SU-DHL-6 (cell line): Measurements from ENCODE around the gene PRSS21.

Source experiments
- H2AFZ ChIP-seq: fragments of 200-600 bp; sonication (generic); 2 replicates; pipeline ENCODE4 v1.6.1; 2014; ENCODE audit warnings: low read depth, mild to moderate bottlenecking, moderate library complexity, mixed read lengths, antibody characterized with exemption, low read length; ENCODE audit not compliant: severe bottlenecking
- H3F3A ChIP-seq: fragments of 200-600 bp; shearing (Covaris generic); 2 replicates; pipeline ENCODE4 v1.6.0; 2016; ENCODE audit warnings: antibody characterized with exemption, mild to moderate bottlenecking; ENCODE audit not compliant: insufficient read depth
- H3K27ac ChIP-seq: fragments of 200-600 bp; sonication (generic); 2 replicates; pipeline ENCODE4 v1.5.1; 2016; ENCODE audit warnings: low read depth, mild to moderate bottlenecking, low read length, moderate library complexity, mixed read lengths
- H3K27me3 ChIP-seq: fragments of 200-600 bp; sonication (generic), shearing (Covaris generic); 2 replicates; pipeline ENCODE4 v1.6.0; 2014; ENCODE audit warnings: mild to moderate bottlenecking, low read length
- H3K36me3 ChIP-seq: fragments of 200-600 bp; sonication (generic); 2 replicates; pipeline ENCODE4 v1.6.1; 2014; ENCODE audit warnings: mild to moderate bottlenecking, low read length, mixed read lengths
- H3K4me2 ChIP-seq: fragments of 300-600, 200-600 bp; shearing (Covaris generic), sonication (generic); 2 replicates; pipeline ENCODE4 v1.6.0; 2014; ENCODE audit warnings: low read length, low read depth, mild to moderate bottlenecking; ENCODE audit not compliant: poor library complexity, severe bottlenecking
- H3K4me3 ChIP-seq: fragments of 200-600 bp; sonication (generic); 2 replicates; pipeline ENCODE4 v1.5.1; 2014; ENCODE audit warnings: antibody characterized with exemption, low read length, mild to moderate bottlenecking, mixed read lengths; ENCODE audit not compliant: insufficient read depth, poor library complexity, severe bottlenecking
- H3K79me2 ChIP-seq: fragments of 200-600 bp; sonication (generic); 2 replicates; pipeline ENCODE4 v1.6.1; 2014; ENCODE audit warnings: mild to moderate bottlenecking, low read length, moderate library complexity; ENCODE audit not compliant: insufficient read depth
- H3K9ac ChIP-seq: fragments of 200-600 bp; sonication (generic); 2 replicates; pipeline ENCODE4 v1.7.0; 2014; ENCODE audit warnings: mild to moderate bottlenecking, low read length
- H3K9me2 ChIP-seq: fragments of 200-600 bp; sonication (generic); replicated peaks from 2 replicates; pipeline ENCODE4 v1.6.1; 2014; ENCODE audit warnings: low read length; ENCODE audit not compliant: insufficient read depth
- H3K9me3 ChIP-seq: fragments of 200-600 bp; sonication (generic); 2 replicates; pipeline ENCODE4 v1.6.1; 2014; ENCODE audit warnings: low read length, mixed read lengths; ENCODE audit not compliant: insufficient read depth
- H4K20me1 ChIP-seq: fragments of 200-600 bp; sonication (generic); 2 replicates; pipeline ENCODE4 v1.6.1; 2014; ENCODE audit warnings: low read depth, mild to moderate bottlenecking, antibody characterized with exemption, low read length, moderate library complexity, mixed read lengths
- EZH2phosphoT487 ChIP-seq: fragments of 200-600 bp; sonication (generic), shearing (Covaris generic); conservative IDR thresholded peaks from 2 replicates; pipeline ENCODE4 v1.6.1; 2018; ENCODE audit warnings: mild to moderate bottlenecking, antibody characterized with exemption, low read length, moderate library complexity, mixed read lengths
- TF ChIP-seq, protein P1 (sequence below): fragments of 200-600 bp; sonication (generic); IDR thresholded peaks from one replicate; pipeline ENCODE4 v1.5.1; 2017; ENCODE audit warnings: antibody characterized with exemption, mild to moderate bottlenecking, low read length, moderate library complexity; ENCODE audit not compliant: insufficient read depth, poor library complexity, severe bottlenecking

PRSS21 gene

DNA sequence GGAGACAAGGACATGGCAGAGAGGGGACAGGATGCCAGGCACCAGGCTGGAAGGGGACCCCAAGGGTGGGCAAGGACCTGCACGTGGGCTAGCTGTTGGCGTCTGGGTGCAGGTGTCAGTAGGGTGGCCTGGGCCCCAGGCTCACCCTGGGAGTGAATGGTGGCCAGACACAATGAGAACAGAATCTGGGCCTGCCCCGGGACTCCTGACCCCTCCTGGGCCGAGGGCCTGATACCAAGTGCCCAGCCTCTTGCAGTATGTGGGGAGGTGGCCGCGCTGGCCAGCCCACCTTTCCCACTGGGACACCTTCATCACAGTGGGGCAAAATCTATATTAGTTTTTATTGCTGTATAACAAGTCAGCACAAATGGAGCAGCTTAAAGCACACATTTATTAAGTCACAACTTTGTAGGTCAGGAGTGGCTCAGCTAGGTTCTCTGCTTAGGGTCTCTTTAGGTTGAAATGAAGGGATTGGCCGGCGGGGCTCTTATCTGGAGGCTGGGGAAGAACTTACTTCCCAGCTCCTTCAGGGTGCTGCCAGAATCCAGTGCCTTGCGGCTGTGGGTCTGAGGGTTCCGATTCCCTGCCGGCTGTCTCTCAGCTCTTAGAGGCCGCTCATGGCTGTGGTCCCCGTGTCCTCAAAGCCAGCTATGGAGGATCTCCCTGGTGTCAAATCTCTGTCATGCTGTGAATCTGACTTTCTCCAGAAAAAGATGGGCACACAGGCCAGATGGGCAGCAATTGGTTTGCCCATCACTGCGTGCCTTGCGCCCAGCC is 33.3 kb upstream of the PRSS21 start:
- Histone ChIP-seq H3K9me3 (no peaks in the 10 kb centered on the region), H3K27me3 (no peaks in the 10 kb centered on the region), H3K27ac (no peak overlapping the region), H3K9ac (no peak overlapping the region), H3K79me2 (no peaks in the 10 kb centered on the region), H3F3A (no peaks in the 10 kb centered on the region), H3K4me3 (no peak overlapping the region), H3K4me2 (no peak overlapping the region), H2AFZ (no peak overlapping the region), H4K20me1 (no peaks in the 10 kb centered on the region), H3K36me3 (no peaks in the 10 kb centered on the region), H3K9me2 (no peaks in the 10 kb centered on the region)
- TF ChIP-seq, protein P1, sequence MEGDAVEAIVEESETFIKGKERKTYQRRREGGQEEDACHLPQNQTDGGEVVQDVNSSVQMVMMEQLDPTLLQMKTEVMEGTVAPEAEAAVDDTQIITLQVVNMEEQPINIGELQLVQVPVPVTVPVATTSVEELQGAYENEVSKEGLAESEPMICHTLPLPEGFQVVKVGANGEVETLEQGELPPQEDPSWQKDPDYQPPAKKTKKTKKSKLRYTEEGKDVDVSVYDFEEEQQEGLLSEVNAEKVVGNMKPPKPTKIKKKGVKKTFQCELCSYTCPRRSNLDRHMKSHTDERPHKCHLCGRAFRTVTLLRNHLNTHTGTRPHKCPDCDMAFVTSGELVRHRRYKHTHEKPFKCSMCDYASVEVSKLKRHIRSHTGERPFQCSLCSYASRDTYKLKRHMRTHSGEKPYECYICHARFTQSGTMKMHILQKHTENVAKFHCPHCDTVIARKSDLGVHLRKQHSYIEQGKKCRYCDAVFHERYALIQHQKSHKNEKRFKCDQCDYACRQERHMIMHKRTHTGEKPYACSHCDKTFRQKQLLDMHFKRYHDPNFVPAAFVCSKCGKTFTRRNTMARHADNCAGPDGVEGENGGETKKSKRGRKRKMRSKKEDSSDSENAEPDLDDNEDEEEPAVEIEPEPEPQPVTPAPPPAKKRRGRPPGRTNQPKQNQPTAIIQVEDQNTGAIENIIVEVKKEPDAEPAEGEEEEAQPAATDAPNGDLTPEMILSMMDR, result no peak
- no peak for TF ChIP-seq EZH2phosphoT487

DNA sequence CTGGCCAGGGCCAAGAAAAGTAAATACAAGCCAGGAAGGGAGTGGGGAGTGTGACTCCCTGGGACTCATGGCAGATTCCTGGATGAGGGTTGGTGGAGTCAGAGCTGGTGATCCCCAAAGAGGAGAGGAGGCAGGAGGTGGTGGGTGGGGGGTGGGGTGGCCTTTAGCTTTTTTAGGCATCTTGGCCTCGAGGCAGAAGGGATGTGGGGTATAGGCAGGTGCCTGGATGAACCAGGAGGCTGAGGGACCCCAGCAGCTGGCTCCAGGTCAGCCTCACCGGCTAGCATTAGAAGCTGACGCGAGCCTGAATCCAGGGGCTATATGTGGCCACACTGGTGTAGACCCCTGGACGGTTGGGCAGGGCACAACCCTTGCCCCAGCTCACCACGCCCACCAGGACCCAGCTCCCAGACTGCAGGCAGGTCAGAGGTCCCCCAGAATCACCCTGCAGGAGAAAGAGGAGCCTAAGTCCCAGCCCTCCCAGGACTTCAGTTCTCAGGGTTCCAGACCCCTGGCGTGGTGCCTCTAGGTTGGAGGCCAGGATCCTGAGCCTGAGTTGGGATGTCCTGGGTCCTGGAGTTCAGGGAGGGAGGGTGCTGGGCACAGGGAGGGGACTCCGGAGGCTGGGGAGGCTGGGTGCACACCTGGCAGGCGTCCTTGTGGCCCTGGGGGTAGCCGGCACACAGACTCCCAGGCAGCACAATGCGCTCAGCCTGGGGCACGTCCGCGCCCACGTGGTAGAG is 32.5 kb upstream of the PRSS21 start:
- Histone ChIP-seq H3K27me3 (no peaks in the 10 kb centered on the region), H3K9me2 (no peaks in the 10 kb centered on the region), H3K27ac (no peak overlapping the region), H3K9me3 (no peaks in the 10 kb centered on the region), H3K9ac (no peak overlapping the region), H3K4me3 (no peak overlapping the region), H3F3A (no peaks in the 10 kb centered on the region), H4K20me1 (no peaks in the 10 kb centered on the region), H3K4me2 (no peak overlapping the region), H3K79me2 (no peaks in the 10 kb centered on the region), H2AFZ (no peak overlapping the region), H3K36me3 (no peaks in the 10 kb centered on the region)
- TF ChIP-seq, protein P1, result no peak
- TF ChIP-seq EZH2phosphoT487, result no peak

DNA sequence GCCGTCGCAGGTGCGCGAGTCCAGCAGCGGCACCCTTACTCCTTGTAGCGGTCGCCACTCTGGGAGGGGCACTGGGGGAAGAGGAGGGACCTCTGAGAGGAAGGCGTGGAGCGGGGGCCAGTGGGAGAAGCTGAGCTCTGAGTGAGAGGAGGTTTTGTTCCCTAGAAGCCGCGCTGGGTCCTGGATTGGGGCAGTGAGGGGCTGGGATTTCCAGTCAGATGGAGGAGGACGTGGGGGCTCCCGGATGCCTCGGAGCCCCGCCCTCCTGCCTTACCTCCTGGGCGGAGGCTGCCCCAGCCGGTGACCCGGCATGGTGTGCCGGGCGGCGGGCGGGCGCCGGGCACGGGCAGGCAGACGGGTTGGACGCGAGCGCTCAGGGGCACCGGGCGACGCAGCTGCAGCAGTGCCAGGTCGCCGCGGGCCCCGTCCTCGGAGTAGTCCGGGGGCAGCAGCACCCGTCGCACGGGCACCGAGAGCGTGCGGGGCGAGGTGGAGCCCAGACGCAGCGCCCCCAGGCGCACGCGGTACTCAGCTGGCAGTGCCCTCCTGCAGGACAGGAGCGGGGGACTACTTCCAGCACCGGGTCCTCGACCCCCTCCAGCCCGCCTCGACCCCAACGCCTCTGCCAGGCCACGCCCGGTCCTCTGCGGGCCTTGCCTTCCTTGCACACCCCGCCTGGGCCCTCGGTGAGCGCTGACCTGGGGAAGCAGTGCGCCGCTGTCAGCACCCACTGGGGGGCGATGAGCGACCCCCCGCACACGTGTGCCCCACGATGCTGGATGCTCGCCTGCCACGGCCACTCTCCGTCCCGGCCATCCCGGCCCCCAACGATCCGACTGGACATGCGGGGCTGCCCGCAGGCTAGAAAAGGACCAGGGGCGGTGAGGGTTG is 31.7 kb upstream of the PRSS21 start:
- Histone ChIP-seq H3K27ac (no peak overlapping the region), H4K20me1 (no peaks in the 10 kb centered on the region), H3K9ac (no peak overlapping the region), H3K9me3 (no peaks in the 10 kb centered on the region), H3K4me3 (no peak overlapping the region), H3K4me2 (no peak overlapping the region), H3K79me2 (no peaks in the 10 kb centered on the region), H3F3A (no peaks in the 10 kb centered on the region), H3K36me3 (no peaks in the 10 kb centered on the region), H2AFZ (no peak overlapping the region), H3K9me2 (no peaks in the 10 kb centered on the region), H3K27me3 (no peaks in the 10 kb centered on the region)
- no peak for TF ChIP-seq EZH2phosphoT487
- TF ChIP-seq, protein P1, result no peak
